ENCODE results near the gene CAMK4.

- TF ChIP-seq CTCF (optimal IDR thresholded peaks at IDR 0.05 in 1 of 3, IDR thresholded peaks at IDR 0.05 in 1 of 3, conservative IDR thresholded peaks at IDR 0.05 in 1 of 3; ENCODE audit: extremely low read depth in 1 of 3, insufficient read depth in 2 of 3, low read length in 3 of 3) (no peak), EZH2 (IDR thresholded peaks at IDR 0.05; ENCODE audit: low read length) (no peak)
These were observed 245.7 kb downstream of the CAMK4 start for GRCh38 chr5:111469903-111470302.

All from keratinocyte (primary cell).